ENCODE results near the gene P2RY6. TPM values are rescaled to one million over a fixed set of nuclear protein-coding genes. Genes with fewer than 3 reads are reported as not detected.

The P2RY6 gene
- total RNA-seq, 1 donor from 2014 or later, result 3.7 TPM

DNA sequence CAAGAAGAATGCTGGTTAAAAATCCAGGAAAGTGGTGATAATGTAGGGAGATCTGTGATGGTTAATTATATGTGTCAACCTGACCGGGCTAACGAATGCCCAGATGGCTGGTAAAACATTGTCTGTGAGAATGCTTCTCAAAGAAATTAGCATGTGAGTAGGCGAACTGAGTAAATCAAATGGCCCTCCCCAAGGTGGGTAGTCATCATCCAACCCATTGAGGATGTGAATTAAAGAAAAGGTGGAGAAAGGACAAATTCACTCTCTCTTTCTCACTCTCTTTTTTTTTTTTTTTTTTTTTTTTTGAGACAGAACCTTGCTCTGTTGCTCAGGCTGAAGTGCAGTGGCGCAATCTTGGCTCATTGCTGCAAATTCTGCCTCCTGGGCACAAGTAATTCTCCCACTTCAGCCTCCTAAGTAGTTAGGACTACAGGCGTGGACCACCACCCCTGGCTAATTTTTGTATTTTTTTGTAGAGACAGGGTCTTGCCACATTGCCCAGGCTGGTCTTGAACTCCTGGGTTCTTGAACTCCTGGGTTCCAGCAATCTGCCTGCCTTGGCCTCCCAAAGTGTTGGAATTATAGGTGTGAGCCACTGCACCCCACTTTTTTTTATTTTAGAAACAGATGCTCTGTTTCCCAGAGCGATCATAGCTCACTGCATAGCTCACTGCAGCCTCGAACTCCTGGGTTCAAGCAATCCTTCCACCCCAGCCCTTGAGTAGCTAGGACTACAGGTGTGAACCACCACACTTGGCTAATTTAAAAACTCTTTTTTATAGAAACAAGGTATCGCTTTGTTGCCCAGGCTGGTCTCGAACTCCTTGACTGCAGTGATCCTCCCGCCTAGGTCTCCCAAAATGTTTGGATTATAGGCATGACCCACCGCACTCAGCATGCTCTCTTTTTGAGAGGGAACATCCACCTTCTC, 22.0 kb upstream of the P2RY6 start:
- no peak for TF ChIP-seq CTCF (conservative IDR thresholded peaks at IDR 0.05; ENCODE audit: low read depth, low read length)
- DNase-seq (ENCODE audit: low read depth), result peak; percentile 46
- H3K4me3 ChIP-seq (ENCODE audit: low read depth, low read length), result no peak overlapping the region

GRCh38 chr11:73252577-73253191, 19.5 kb upstream of the P2RY6 start:
- H3K4me3 ChIP-seq (ENCODE audit: low read depth, low read length), result no peak overlapping the region
- no peak for DNase-seq (ENCODE audit: low read depth)
- peak; percentile 33 for TF ChIP-seq CTCF (conservative IDR thresholded peaks at IDR 0.05; ENCODE audit: low read depth, low read length)

DNA sequence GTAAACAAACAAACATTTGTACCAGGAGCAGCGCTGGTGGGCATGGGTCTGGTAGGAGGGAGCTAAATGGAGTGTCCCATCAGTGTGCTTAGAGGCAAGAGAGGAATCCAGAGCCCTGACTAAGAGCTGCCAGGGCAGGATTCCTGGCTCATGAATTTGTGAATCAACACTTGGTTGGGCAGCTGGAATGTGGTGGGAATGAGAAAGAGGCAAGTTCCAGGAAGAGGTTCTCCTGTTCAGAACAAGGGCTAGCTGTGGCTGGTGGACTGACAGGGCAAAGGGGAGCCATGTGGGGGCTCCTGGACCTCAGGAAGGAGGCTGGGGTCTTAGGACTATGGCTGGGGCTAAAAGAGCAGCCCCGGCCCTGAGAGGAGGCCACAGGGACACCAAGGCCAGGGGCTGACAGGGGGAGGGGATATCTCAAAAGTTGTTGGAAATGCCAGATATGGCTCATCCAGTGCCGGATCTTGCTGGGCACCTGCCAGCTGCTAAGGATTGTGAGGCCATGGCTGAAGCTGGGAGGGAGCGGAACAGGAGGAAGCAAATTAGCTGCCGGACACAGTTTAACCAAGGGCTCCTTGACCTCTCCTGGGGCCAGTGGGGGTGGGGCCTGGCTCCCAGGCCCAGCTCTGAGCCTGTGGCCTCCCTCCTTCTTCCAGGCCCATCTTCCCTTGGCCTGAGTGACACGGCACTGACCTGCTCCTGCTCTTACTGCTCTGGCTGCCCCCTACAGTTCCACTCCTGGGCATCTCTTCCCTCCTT, 14.6 kb upstream of the P2RY6 start:
- TF ChIP-seq CTCF (conservative IDR thresholded peaks at IDR 0.05; ENCODE audit: low read depth, low read length), result no peak
- peak overlapping the region; percentile 27 for H3K4me3 ChIP-seq (ENCODE audit: low read depth, low read length)
- peak; percentile 98 for DNase-seq (ENCODE audit: low read depth)

GRCh38 chr11:73258104-73259035, 13.8 kb upstream of the P2RY6 start:
- H3K4me3 ChIP-seq (ENCODE audit: low read depth, low read length), result no peak overlapping the region
- no peak for TF ChIP-seq CTCF (conservative IDR thresholded peaks at IDR 0.05; ENCODE audit: low read depth, low read length)
- DNase-seq (ENCODE audit: low read depth), result peak; percentile 32

DNA sequence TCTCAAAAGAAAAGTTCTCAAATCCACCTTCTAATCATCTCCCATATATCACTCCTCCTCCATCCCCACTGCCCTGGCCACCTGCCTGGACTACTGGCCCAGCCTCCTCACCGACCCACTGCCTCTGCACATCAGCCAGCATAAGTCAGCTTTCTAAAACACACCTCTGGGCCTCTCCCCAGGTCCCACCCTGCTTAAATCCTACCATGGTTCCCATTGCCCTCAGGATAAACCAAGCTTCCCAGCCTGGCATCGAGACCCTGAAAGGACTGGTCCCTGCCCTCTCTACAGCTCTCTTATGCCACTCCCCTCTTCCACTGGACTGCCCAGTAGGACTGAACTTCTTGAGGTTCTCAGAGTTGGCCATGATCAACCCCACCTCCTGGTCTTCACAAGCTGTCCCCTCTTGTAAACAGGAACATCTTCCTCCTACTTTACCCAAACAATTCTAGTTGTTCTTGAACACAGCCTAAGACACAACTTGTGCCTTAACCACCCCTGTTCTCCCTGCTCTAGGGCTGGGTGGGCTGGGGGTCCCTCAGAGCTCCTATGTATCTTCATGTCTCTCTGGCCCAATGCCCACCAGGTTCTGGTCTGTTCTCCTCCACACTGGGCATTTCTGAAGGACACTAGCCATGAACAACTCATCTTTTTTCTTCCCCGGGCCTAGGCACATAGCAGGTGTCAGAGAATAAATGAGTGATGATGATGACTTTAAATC, 12.6 kb upstream of the P2RY6 start:
- DNase-seq (ENCODE audit: low read depth), result no peak
- no peak for TF ChIP-seq CTCF (conservative IDR thresholded peaks at IDR 0.05; ENCODE audit: low read depth, low read length)
- no peak overlapping the region for H3K4me3 ChIP-seq (ENCODE audit: low read depth, low read length)

DNA sequence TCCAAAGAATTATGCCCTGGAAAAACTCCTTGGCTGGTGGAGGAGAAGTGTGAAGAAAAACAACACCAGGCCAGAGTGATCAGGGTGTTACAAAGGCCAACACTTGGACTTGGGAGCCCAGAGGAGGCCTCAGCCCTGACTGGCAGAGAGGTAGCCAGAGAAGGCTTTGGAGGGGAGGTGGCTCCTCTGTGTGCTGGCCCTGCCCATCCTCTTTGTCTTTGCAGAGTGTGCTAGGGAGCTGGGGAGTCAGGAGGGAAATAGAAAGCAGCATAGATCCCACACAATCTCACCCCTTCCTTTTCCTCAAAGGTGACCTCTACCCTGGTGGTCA, 12.0 kb upstream of the P2RY6 start:
- no peak overlapping the region for H3K4me3 ChIP-seq (ENCODE audit: low read depth, low read length)
- no peak for DNase-seq (ENCODE audit: low read depth)
- TF ChIP-seq CTCF (conservative IDR thresholded peaks at IDR 0.05; ENCODE audit: low read depth, low read length), result no peak

All from epithelial cell of proximal tubule (primary cell).